GM20000 (cell line): Measurements from ENCODE around the gene MC1R.

Source experiments
- DNase-seq: peaks from one replicate; pipeline ENCODE4 v3.0.0; 2012; ENCODE audit warnings: low spot score
- TF ChIP-seq, protein P1 (sequence below): IDR thresholded peaks from 2 replicates; pipeline ENCODE4 v1.5.1; 2012; ENCODE audit warnings: mild to moderate bottlenecking, control low read depth; ENCODE audit errors: extremely low read depth, missing control alignments

Gene MC1R

DNA sequence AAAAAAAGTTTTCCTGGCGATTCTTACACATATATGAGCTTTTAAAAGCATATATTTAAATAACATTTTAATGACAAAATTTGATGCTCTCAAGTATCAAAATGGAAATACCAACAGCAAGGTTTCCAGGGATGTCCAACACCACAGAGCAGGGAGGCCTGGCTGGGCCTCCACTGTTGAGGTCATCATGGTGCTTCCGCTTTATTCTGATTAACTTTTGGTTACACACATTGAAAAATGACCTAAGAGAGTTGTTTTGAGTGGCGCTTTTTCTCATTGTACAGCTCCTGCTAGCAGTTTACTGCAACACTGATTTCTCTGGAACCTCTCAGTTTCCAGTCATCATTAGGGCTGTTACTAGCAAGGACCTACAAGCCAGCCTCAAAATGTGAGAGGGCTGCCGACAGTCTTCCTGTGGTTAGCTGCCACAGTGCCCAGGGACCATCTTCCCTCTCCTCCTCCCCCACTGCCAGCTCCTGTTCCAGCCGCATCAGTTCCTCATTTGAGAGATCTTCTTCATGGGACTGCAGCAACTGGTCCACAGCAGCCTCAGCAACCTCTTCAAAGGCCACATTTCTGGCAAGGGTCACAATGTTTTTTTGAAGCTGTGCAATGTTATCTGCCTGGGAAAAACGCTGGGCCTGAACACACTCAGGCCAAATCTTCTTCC, 51.2 kb downstream of the MC1R start:
- TF ChIP-seq, protein P1, sequence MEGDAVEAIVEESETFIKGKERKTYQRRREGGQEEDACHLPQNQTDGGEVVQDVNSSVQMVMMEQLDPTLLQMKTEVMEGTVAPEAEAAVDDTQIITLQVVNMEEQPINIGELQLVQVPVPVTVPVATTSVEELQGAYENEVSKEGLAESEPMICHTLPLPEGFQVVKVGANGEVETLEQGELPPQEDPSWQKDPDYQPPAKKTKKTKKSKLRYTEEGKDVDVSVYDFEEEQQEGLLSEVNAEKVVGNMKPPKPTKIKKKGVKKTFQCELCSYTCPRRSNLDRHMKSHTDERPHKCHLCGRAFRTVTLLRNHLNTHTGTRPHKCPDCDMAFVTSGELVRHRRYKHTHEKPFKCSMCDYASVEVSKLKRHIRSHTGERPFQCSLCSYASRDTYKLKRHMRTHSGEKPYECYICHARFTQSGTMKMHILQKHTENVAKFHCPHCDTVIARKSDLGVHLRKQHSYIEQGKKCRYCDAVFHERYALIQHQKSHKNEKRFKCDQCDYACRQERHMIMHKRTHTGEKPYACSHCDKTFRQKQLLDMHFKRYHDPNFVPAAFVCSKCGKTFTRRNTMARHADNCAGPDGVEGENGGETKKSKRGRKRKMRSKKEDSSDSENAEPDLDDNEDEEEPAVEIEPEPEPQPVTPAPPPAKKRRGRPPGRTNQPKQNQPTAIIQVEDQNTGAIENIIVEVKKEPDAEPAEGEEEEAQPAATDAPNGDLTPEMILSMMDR: no peak
- DNase-seq: no peak
